ENCODE results near the gene PHC2. TPM values are rescaled to one million over a fixed set of nuclear protein-coding genes. Genes with fewer than 3 reads are reported as not detected.

Gene PHC2, protein sequence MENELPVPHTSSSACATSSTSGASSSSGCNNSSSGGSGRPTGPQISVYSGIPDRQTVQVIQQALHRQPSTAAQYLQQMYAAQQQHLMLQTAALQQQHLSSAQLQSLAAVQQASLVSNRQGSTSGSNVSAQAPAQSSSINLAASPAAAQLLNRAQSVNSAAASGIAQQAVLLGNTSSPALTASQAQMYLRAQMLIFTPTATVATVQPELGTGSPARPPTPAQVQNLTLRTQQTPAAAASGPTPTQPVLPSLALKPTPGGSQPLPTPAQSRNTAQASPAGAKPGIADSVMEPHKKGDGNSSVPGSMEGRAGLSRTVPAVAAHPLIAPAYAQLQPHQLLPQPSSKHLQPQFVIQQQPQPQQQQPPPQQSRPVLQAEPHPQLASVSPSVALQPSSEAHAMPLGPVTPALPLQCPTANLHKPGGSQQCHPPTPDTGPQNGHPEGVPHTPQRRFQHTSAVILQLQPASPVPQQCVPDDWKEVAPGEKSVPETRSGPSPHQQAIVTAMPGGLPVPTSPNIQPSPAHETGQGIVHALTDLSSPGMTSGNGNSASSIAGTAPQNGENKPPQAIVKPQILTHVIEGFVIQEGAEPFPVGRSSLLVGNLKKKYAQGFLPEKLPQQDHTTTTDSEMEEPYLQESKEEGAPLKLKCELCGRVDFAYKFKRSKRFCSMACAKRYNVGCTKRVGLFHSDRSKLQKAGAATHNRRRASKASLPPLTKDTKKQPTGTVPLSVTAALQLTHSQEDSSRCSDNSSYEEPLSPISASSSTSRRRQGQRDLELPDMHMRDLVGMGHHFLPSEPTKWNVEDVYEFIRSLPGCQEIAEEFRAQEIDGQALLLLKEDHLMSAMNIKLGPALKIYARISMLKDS
- 72.5 and 93.1 TPM in 2 replicates for total RNA-seq
- polyA plus RNA-seq (2012): 70.4 TPM

DNA sequence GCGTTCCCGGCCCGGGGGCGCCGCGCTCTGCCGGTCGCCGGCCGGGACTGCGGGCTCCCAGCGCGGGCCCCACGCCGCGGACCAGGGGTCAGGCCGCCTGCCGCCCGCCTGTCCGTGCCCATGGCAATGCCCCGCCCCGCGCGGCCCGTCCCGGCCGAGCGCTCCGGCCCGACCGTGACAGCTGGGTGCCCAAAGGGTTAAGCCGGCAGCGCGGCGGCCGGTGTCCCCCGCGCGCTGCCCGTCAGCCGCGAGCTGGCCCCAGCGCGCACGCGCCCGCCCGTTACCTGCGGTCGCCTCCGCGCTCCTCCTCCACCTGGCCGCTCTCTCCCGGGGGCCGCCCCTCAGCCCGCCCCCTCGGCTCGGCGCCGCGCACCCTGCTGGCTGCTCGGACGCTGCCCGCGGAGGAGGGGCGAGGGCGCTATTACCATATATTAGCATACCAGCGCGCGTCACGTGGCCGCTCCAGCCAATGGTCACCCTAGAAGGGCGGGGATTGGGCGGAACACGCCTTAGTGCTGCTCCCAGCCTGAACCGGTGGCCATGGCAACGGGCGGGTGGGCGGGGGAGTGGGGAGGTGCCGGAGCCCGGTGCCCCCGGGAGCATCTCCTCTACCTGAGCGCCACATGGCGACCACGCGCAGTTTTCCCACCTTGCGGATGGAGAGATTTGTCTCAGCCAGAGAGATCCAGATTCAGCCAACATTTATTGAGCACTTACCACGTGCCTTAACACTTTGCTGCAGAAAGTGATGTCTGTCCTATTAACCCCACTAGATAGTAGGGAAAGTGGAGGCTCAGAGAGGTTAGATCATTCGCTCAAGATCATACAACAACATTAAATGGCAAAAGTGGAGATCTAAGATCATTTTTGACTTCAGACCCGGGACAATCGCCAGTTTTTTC, at the start of gene PHC2:
Gene PHC2 (minus strand): TSS at position 404 of the 902 bp plus-strand sequence. CDS start 55,556 bp downstream, outside the sequence.
- DNase-seq (ENCODE audit: low read depth): peak; percentile 97

DNA sequence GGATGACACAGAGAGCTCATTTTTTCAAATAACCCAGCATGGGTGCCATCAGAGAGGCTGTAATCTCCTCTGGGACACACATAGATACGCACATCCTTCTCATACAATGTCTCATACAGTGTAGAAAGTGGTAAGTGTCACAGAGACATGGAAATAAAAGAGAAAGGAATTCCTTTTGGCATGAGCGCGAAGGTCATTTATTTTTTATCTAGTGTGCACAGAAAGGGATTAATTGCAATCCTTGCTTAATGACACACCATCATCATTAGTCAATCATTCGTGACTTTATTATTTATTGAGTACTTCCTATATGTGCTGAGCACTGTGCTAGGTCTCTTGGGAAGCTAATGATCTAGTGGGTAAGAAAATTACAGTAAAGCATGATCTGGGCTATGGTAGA, 46.6 kb upstream of the PHC2 start:
- DNase-seq (ENCODE audit: low read depth): no peak

DNA sequence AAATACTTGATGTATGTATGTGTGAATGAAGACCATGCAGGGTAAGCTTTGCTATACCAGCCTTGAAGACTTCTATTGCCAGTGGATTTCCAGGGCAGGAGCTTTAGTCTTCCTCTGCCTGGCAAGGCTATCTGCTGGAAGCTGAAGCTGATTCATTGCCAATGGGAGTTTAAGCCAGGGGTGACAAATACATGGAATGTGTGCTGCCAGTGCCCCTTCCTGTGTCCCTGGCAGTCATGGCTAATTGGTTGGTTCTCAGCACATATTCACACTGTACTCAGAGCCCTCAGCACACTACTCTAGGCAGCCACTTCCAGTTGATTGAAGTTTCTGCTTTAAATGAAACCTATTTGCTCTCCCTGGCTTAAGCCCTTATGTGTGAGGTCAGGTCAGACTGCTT, 43.0 kb upstream of the PHC2 start:
- no peak for DNase-seq (ENCODE audit: low read depth)

DNA sequence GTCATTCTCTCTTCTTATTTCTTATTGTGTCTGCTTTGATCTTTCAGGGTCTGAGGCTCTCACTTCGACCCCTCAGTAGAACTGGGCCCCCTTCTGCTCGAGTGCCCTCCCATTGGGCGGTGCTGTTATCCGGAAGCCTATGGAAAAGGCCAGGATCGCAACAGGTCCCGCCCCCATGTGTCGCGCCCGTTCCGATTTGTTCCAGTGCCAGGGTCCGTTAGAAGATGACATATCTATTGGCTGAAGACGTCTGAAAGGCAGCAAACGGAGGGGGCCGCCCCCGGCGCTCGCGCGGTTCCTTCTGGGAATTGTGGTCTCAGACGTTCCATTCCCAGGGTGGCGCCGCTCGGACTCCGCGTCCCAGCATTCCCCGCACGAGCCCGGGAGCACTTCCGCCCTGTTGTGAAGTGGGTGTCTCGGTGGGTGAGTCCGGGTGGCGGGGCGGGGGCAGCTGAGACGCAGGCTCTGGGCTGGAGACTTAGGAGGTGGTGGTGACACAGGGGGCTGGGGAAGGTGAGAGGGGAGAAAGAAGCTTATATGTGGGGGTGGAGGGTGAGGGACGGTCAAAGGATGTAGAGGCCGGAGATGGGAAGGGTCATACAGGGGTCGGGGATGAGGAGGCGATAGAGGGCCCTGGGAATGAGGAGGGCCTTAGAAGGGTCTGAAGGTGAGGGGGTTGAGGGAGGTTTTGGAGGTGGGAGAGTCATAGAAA, 41.5 kb upstream of the PHC2 start, which contains the start of gene ZSCAN20:
Gene ZSCAN20 (plus strand): TSS at position 377 of the 712 bp plus-strand sequence. CDS start 6,644 bp downstream, outside the sequence.
- DNase-seq (ENCODE audit: low read depth): peak; percentile 99

DNA sequence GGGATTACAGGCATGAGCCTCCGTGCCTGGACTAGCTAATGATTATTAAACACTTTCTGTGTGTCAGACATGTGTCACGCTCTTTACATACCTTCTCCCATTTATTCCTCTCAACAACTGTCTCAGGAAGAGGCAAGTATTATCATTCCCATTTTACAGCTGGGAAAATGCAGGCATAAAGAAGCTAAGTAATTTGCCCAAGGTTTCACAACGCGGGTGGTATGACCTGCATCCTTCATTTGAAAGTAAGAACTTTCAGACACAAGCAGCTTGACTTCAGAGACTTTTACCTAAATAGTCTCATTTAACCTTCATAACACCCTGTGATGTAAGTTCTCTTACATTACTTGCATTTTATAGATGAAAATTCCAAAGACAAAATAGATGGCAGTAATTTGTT, 40.5 kb upstream of the PHC2 start:
- DNase-seq (ENCODE audit: low read depth): no peak

DNA sequence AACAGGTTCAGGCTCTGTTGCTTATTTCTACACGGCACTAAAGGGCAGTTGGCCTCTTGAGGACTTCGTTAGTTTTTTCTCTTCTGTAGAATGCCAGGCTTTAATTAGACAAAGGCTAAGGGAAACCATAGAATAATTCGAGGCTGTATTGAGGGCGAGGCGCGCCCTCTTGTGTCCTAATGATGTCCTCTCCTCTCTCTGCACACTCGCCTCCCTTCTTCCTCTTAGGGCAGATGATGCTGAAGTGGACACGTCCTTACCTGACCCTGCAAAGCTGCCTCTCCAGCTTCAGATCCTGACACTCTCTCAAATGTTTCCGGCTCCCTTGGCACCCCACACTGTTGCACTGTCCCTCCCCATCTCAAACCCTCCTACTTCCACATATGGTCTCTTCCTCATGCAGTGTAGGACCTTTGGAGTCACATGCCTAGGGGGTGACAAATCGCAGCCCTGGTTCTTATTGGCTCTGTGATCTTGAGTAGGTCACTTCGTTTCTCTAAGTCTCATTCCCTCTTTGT, 39.7 kb upstream of the PHC2 start:
- peak; percentile 90 for DNase-seq (ENCODE audit: low read depth)

DNA sequence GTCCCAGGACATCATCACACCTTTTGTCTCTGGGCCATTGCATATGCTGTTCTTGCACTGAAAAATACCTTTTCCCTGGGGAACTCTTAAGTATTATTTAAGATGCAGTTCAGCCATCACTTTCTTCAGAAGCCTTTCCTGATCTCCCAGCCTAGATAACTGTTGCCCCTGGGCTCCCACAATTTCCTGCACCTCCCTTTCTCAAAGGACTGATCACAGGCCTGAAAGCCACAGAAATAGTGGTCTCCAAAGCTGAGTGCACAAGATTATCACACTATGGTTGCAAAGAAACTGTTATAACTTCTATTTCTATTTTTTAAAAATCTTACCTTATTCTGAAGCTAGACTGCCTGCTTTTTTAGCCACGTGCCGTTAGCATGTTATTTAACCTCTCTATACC, 38.8 kb upstream of the PHC2 start:
- no peak for DNase-seq (ENCODE audit: low read depth)

DNA sequence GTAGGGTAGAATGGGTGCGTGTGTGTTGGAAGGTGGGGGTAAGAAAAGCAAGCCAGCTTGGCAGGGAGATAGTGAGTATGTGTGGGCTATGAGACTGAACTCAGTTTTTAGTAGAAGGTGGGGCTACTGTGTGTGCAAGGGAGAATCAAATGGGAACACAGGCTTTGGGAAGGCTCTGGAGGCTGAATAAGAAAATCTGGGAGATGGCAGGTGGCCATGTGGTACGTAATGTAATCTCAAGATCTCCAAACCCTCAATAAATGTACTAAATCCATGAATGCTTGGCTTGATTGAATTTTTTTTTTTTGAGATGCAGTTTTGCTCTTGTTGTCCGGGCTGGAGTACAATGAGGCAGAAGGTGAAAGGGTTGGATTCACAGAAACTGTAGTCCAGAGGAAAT, 38.1 kb upstream of the PHC2 start:
- no peak for DNase-seq (ENCODE audit: low read depth)

DNA sequence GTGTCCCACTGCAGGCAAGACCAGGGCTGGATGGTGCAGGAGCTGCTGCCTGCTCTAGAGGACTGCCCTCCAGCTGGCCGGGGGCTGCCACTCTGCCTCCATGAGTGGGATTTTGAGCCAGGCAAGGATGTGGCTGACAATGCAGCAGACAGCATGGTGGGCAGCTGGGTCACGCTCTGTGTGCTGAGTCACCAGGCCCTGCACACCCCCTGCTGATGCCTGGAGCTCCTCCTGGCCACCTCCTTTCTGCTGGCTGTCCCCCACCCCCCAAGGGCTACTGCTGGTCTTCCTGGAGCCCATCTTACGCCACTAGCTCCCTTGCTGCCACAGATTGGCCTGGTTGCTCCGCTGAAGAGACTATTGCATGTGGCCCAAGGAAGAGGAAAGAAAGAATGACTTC, 37.6 kb upstream of the PHC2 start:
- peak; percentile 30 for DNase-seq (ENCODE audit: low read depth)

DNA sequence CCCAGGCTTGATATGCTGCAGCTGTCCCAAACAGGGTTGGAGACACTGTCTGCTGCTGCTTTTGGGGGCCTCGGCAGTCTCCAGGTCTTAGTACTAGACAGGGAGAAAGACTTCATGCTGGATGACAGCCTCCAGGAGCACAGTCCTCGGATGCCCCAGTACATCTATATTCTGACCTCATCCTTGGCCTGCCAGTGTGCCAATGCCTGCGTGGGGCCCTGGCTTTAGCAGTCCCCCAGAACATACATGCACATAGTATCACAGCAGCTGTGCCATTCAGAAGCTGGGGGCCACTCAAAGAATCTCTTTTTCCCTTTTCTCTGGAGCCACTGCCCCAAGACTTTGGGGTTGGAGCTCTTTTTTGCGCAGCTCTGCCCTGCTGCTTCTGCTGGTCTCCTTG, 37.1 kb upstream of the PHC2 start:
- no peak for DNase-seq (ENCODE audit: low read depth)

DNA sequence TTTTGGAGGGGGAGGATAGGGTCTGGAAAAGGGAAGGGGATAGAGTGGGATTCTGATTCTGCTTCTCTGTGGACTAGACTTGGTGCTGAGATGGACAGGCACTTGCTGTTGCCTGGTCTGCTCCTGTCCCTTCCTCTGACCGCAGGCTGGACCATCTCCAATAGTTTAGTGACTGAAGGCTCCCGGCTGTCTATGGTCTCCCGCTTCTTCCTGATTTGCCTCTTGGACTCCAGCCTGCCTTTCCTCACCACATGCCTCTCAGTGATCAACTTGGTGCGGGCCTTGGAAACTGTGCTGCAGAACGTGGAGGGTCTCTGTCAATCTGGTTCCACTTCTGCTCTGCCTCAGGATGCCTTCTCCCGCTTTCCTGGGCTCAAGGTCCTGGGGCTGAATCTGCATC, 35.3 kb upstream of the PHC2 start:
- DNase-seq (ENCODE audit: low read depth): peak; percentile 89

DNA sequence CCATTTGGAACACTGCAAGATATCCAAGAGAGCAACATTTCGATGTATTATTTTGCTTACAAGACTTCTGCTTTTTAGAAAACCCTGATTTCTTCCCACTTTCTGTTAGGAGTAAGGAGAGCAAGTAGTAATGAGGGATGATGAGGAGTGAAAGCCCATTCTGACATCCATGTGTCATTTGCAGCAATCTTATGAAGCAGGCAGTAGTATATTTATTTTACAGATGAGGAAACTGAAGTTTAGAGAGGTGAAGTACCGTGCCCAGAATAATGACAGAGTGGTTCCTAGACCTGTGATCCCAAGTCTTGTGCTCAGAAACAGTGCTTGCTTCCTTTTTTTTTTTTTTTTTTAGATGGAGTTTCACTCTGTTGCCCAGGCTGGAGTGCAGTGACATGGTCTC, 34.4 kb upstream of the PHC2 start:
- no peak for DNase-seq (ENCODE audit: low read depth)

DNA sequence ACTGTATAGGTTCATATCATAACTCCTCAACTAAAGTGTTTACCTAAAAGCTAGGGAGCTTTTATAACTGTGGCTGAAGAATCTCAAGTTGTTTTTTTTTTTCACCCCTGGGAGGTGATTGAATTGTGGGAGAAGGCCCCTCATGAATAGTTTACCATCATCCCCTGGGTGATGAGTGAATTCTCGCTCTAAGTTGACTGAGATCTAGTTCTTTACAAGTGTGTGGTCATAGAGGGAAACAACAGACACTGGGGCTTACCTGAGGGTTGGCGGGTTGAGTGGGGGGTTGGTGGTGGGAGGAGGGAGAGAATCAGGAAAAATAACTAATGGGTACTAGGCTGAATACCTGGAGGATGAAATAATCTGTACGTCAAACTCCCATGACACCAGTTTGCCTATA, 33.7 kb upstream of the PHC2 start:
- no peak for DNase-seq (ENCODE audit: low read depth)

DNA sequence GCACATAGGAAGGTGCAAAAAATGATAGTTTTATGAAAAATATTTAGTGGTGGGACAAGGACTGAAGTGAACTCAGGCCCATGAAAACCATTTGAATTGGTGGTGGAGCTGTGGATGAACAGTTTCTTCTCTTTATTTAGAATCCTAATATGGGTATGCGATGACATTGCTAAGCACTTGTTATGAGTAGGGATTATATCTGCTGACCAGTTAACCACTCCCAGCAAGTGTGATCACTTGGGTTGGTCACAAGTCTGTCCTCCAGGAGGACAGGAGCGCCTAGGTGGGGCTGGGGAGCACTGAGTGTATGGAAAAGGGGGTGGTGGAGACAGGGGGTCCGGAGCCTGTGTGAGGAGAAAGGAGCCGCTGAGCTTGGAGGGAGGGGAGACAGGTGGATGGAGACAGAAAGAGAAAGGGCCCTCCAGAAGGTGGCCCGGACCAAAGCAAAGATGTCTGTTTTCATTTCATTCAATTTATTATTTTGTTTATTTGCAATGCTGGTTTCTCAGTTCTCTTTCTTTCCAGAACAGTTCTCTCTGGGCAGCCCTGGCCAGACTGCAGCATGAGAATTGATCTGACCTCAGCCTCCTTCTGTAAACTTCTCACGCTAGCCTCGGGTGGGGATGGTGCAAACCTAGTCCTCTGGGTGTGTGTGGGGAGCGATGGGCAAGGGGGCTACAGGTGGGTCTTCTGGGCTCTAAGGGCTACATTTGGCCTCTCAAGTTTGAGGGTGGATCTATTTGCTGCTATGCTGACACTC, 31.7 kb upstream of the PHC2 start:
- peak; percentile 37 for DNase-seq (ENCODE audit: low read depth)

DNA sequence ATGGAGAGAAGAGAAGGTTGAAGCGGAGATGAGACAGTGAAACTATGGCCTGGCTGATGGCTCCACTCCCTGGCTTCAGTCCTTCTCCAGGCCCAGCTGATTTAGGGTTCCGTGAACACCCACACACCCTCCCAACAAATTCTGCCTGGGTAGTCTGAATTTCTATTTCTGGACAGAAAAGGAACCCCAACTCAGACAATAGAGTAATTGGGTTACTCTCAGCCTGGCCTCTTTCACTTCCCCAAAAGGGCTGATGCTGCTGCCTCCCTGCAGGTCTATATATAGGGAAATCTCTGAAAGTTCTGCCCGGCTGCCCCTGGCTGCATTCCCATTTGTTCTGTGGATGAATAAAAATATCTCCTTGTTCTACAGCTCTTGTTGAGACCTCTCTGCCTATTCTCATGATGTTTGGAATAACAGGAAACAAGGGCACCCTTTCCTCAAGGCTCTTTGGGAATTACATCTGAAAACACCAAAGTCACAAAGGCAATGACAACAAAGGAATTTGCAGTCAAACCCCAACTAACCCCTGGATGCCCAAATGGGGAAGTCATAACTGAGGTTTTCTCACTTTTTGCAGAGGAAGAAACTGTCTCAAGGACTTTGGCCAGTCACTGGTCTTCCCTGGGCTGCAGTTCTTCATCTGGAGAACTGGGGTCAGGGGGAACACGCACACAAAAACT, 30.2 kb upstream of the PHC2 start:
- DNase-seq (ENCODE audit: low read depth): peak; percentile 77

DNA sequence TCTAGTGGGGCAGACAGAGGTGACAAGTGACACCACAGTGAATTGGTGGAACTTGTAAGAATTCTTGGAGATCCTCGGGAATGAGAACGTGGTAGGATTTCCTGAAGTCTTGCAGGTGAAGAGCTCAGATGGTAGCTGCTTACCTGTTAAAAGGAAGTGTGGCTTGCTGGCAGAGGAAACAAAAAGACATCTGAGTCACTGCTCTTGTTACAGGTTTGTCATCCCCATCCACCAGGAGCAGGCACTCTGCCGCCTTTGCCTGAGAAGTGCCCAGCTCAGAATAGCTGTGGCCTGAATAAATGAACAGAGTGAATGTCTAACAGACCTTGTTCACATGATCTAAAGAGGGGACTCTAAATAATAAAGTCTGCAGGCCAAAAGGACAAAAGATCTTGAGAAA, 29.2 kb upstream of the PHC2 start:
- no peak for DNase-seq (ENCODE audit: low read depth)

DNA sequence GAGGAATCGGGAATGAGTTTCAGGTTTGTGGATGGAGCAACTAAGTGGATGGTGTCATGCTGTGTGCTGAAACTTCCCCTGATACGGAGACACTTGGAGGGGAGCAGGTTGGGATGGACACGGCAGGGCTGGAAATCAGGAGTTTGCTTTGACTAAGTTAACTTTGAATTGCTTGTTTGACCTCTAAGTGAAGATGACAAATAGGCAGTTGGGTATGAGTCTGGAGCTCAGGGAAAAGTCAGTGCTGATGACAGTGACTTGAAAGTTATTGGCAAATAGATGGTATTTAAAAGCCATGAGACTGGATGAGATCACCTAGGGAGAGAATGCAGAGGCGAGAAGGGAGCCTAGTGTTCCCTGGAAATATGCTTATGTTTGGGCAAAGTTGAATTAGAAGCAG, 28.8 kb upstream of the PHC2 start:
- DNase-seq (ENCODE audit: low read depth): no peak

DNA sequence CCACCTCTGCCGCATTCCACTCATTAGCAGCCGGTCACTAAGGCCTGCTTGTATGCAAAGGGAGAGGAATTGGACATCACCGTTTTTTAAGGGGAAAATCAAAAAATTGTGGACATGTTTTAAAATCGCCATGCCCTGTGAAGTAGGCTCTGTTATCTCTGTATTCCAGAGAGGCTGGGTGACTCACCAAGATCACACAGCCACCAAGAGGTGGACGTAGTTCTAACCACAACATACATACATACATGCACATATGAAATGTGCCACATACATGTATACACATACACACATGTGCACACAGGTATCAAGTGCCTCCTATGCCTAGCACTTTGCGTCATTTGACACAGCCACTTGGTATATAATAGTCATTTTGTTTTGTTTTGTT, 25.6 kb upstream of the PHC2 start:
- DNase-seq (ENCODE audit: low read depth): no peak

All from myocyte (in vitro differentiated cells).